Heart left ventricle (tissue), 13 donors: ENCODE measurements around the gene FANCI.

ENCODE experiments used
- POLR2A ChIP-seq, 2 donors: fragments of 450-650 bp; IDR thresholded peaks; one replicate each; pipeline ENCODE4 v1.6.1; 2017; ENCODE audit warnings: antibody characterized with exemption in 2 of 2, mild to moderate bottlenecking in 2 of 2, moderate library complexity in 2 of 2
- TF ChIP-seq, protein P1 (sequence below), 12 donors: fragments of 200-600 bp; sonication (generic) in 4 of 12; IDR thresholded peaks; one replicate each; pipeline versions ENCODE4 v1.5.0 to v1.8.0; 2018 to 2022; ENCODE audit warnings: antibody characterized with exemption in 12 of 12, mild to moderate bottlenecking in 5 of 12
- donor health status: ischemic (EF 13 %, LVEDD 7.1; RV severe dilation, severe dysfunction).
- donor health status: DM: no; HTN: yes; CAD: no.
- donor health status: DM: no; HTN: no; CAD: no.
- donor health status: ischemic (EF 25% LVEDD 6.9; RV normal size, moderate dysfunction).
- donor health status: ischemic (EF 25% LVEDD 5.7; RV mildly dilated, moderate dysfunction).
- donor health status: ischemic (EF 35%, LVEDD 5.7; RV mildly dilated, moderate dysfunction).
- donor health status: nonischemic (EF 11% LVEDD 7.7; RV severe dilation, severe dysfunction).
- donor health status: DM: yes; HTN: yes; CAD: no.
- donor health status: PGD.
- donor health status: ischemic (EF 29% LVEDD 5.4; RV normal size, mild dysfunction).
- donor health status: nonischemic (EF 23%, LVEDD 6.1; RV moderate dilation, normal function).

- TF ChIP-seq, protein P1, sequence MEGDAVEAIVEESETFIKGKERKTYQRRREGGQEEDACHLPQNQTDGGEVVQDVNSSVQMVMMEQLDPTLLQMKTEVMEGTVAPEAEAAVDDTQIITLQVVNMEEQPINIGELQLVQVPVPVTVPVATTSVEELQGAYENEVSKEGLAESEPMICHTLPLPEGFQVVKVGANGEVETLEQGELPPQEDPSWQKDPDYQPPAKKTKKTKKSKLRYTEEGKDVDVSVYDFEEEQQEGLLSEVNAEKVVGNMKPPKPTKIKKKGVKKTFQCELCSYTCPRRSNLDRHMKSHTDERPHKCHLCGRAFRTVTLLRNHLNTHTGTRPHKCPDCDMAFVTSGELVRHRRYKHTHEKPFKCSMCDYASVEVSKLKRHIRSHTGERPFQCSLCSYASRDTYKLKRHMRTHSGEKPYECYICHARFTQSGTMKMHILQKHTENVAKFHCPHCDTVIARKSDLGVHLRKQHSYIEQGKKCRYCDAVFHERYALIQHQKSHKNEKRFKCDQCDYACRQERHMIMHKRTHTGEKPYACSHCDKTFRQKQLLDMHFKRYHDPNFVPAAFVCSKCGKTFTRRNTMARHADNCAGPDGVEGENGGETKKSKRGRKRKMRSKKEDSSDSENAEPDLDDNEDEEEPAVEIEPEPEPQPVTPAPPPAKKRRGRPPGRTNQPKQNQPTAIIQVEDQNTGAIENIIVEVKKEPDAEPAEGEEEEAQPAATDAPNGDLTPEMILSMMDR (IDR thresholded peaks at IDR 0.05) = no peak
- TF ChIP-seq POLR2A (IDR thresholded peaks at IDR 0.05) = no peak
These were observed 87.3 kb downstream of the FANCI start for GRCh38 chr15:89330881-89331595.
